HG03159 (cell line): ENCODE results near the gene TEX35.
"Not testable (repeated sequence)": the region's sequence is repeated elsewhere in the genome, so short reads cannot be mapped to it uniquely, and the experiment has no call there.

Experiments
- ATAC-seq: cut with Tn5 transposase; IDR thresholded peaks from one replicate; pipeline ENCODE4 v1.9.1; 2021; ENCODE audit warnings: mild to moderate bottlenecking, moderate library complexity; ENCODE audit not compliant: unreplicated experiment

TEX35 gene

GRCh38 chr1:178493301-178493741, 19.6 kb upstream of the TEX35 start:
- no peak for ATAC-seq

DNA sequence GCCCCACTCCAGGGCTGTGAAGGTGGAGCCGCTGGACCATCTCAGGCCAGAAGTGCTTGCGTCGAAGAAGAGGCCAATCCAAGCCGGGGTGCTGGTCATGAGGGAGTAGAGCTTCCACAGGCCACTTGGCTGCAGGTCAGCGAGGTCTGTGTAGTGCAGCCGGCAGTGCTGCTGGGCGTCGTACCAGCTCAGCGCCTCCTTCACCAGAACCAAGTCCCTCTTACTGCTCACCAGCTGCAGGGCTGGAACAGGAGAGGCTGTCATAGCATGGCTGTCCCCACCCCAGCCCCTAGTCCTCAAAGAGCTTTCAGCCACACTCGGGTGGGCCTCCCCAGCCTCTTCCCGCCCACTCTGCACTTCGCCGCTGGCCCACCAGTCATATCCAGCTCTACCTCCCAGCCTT, 18.3 kb upstream of the TEX35 start:
- ATAC-seq: no peak

DNA sequence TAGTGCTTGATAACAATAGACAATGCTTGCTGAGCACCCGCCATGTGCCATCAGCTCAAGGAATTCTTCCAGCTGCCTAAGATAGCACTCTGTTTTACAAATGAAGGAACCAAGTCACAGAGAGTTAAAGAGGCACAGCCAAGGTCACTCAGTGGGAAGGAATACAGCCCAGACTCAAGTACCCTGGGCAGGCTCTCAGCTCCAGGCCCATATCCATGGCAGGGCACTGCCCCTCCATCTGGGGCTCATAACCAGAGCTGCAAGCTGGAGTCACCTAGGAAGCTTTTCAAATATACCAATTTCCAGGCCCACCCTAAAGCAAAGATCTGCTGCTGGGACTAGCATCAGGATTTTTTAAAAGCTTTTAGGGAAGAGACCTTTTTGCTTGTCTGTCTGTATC, 17.8 kb upstream of the TEX35 start:
- no peak for ATAC-seq

DNA sequence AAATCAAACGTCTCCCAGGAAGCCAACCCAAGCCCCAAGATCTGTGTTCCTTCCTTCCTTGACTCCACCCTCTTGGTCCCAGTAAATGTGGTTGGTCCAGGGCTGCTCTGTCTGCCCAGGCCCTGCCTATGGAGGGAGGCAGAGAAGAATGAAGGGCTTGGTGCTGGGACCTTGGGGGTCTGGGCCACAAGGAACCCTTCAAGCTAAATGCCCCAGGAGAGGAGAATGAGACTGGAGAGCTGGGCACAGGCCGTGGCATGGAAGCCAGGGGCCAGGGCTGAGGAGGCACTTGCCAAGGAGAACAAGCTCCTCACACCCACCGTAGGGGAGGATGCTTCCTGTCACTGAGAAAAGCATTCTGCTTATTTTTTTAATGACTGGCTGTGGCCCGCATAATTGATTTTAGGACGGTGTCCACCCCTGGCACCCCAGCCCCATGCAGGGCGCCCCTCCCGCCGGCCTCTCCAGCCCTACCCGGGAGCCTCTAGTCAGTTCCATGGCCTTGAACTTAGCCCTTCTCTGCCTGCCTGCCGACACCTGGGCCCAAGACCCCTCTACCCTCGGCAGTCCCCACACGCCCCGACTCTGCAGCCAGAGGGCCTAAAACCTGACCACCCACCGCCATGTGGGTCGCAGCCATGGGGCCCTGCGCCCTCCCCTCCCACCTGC, 17.0 kb upstream of the TEX35 start:
- no peak for ATAC-seq

DNA sequence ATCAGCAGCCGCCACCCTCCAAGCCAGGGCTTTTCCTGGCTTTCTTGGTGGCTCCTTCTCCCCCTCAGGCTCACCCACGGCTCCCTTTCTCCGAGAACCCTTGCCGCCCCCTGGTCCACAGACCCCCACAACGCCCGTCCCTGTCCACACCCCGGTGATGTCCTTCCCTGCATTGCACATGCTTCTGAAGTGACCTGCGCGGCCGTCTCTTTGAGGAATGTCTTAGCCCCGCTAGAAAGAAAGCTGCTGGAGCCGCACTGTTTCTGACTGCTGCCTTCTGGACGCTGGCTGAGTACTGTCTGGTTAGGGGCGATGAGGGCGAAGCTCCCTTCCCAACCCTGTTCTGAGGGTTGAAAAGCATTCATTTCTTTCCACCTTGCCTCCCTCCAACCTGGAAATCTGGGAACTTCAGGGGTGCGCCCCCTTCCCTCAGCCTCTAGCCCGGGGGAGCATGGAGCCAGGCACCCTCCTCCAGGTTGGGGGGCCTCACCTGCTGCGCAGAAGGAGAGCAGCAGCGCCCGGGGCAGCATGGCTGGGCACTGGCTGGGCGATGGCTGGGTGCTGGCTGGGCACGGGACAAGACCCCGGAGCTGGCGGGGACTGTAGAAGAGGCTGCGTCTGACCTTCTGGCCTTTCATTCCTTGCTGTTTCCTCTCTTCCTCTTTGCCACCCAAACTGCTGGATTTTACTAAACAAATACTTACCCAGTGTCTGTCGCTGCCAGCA, 16.3 kb upstream of the TEX35 start, which contains the start of gene CLEC20A:
Gene CLEC20A (minus strand): TSS at position 555 of the 726 bp plus-strand sequence. CDS start 25 bp downstream, at position 530.
- no peak for ATAC-seq

GRCh38 chr1:178497903-178498478, 14.9 kb upstream of the TEX35 start:
- ATAC-seq: no peak

- no peak for ATAC-seq
Measured at GRCh38 chr1:178498896-178499675, 13.8 kb upstream of the TEX35 start.

GRCh38 chr1:178500091-178500770, 12.7 kb upstream of the TEX35 start:
- ATAC-seq: no peak

DNA sequence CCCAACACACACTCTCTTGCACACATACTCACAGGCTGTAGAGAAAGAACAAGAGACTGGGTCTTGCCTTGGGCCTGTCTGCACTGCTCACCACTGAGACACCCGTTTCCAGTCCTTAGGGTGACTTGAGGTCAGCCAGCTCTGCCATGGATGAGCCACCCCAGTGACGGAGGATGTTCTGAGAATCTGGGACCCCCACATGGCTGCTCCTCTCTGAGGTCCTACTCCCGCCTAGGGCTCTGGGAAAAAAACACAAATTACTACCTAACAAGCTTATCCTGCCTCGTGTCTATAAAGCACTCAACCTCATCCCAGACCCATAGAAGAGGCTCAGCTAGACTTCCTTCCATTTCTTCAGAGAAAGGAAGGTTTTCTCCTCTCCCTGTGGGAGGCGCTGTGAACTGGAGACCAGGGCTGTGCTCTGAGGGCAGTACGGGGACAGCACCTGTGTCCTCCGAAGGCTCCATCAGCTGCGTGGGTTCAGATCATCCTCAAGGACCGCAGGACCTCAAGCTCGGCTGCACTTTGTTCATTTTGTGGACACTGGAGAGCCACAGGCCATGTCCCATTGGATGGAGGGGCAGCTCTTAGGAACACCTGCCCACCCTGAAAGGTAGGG, 11.9 kb upstream of the TEX35 start:
- ATAC-seq: peak; percentile 28

DNA sequence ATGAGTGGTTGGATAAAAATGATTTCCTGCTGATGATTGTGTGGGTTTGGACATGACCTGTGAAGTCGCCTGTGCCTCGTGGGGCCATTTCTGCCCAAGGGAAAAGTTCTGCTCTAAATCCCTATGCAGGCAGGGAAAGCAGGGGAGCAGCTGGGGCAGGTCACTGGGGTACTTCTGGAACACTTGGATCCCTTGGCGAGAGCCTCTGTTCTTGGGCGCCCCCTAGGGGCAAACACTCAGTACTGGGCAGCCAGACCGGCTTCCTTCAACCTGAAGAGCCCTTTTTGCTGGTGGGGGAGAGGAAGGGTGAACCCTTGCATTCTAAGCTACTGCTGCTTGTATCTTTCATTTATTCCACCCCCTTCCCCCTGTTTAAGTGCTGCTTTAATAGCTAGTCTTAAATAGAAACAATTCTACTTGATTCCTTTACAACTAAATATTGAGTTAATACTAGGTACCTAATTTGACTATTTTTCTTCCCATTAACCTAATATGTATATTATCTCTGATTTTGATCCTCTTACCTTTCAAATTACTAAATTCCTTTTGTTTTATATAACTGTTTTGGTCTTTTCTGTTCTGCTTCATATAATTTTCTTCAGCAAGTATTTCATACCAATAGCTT, 11.1 kb upstream of the TEX35 start:
- ATAC-seq: peak; percentile 93

- no peak for ATAC-seq
Measured at GRCh38 chr1:178502330-178502714, 10.6 kb upstream of the TEX35 start.

- no peak for ATAC-seq
Measured at GRCh38 chr1:178502856-178503255, 10.1 kb upstream of the TEX35 start.

DNA sequence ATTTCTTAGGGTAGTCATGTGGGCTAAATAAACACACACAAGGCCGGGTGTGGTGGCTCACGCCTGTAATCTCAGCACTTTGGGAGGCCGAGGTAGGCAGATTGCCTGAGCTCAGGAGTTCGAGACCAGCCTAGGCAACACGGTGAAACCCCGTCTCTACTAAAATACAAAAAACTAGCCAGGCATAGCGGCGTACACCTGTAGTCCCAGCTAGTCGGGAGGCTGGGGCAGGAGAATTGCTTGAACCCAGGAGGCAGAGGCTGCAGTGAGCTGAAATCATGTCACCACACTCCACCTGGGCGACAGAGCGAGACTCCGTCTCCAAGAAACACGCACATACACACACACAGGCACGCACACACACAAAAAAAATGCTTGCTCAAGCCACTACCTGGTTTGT, 9.6 kb upstream of the TEX35 start:
- not testable (repeated sequence) for ATAC-seq

DNA sequence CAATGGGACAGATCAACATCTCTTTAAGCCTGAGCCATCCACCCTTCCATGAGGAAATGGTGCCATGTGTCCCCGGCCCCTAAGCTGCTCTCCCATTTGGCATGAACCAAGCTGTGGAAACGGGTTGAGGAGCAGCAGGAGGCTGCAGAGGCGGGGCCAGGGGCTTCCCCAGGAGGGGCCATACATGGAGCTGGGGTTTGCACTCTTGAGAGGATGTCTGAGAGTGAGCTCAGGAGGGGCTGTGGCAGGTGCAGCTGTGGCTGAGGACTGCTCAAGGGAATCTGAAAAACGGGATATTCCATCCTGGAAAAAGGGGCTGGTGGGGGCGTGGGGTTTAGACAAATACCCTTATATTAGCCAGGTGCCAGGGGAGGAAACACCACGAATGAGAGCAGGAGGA, 9.1 kb upstream of the TEX35 start:
- no peak for ATAC-seq

GRCh38 chr1:178504286-178504685, 8.6 kb upstream of the TEX35 start:
- no peak for ATAC-seq

DNA sequence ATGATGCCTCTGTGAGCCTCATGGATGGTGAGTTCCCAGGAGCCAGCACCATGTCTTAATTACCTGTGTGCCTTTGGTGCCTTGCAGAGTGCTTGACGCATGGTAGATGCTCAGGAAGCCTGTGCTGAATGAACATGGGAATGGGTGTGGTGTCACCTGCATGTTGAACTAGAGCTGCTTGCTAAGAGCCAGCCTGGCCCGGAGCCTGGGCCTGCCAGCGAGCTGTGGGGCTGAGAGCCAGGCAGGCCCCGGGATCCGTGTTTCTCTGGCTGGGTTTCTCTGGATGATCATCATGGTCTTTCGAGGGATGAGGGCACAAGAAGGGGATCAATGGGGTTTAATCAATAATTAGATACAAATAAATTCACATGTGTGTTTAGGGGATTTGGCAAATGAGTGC, 6.7 kb upstream of the TEX35 start:
- ATAC-seq: no peak

DNA sequence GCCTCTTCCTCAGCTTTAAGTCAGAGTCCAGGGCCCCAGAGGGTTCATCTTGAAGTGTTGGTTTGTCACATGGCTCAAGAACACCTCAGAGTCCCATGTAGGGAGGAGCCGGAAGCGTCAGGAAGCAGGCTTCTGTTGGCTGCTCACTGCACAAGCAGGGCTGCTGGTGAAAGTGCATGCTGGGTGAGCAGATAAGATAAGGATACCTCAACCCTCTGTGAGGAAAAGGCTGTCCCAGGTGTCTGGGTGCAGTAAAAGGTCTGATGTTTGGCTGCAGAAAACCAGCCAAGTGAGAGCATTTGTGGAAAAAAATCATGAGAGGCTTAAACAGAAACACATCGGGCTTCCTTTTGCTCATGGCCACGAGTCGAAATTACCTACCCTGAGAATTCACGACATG, 6.2 kb upstream of the TEX35 start:
- ATAC-seq: no peak

DNA sequence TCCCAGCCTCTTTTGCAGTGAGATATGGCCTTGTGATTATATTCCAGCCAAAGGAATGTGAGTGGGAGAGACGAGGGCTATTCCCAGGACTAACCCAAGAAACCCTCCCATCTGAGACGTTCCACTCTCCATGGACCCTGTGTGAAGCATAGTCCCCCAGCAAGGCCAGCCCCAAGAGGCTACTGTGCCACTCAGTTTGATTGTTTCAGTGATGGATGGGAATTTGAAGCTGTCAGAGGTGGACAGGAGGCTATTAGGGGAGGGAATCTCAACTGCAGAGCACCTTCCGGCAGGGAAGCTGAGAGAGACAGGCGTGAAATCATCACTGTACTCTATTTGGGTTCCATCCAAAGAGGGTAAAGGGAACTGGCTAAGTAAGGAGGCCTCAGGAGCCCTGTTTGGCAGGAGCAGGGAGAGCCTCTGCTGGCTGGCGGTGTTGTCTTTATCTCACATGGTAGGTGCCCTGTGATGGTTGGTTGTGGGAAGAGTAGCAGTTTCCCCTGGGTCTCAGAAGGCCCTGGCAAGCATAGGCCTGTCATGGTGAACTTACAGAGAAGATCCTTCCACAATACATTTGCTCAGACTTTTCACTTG, 3.4 kb upstream of the TEX35 start:
- no peak for ATAC-seq

GRCh38 chr1:178510155-178510554, 2.8 kb upstream of the TEX35 start:
- ATAC-seq: no peak
